ENCODE measurements around the gene ZBTB7B.

Gene ZBTB7B

GRCh38 chr1:155002464-155003226 lies at the start of gene ZBTB7B:
Gene ZBTB7B, plus strand, starts transcription at chr1:155002802. Its CDS starts 11,859 bp downstream, at chr1:155014661.
- in situ Hi-C loops (cut with HindIII; ENCODE audit: low sequenced_read_pairs): no loop called here

GRCh38 chr1:154953611-154954038 lies 49.0 kb upstream of the ZBTB7B start:
- in situ Hi-C loops (cut with HindIII; ENCODE audit: low sequenced_read_pairs): no loop called here

DNA sequence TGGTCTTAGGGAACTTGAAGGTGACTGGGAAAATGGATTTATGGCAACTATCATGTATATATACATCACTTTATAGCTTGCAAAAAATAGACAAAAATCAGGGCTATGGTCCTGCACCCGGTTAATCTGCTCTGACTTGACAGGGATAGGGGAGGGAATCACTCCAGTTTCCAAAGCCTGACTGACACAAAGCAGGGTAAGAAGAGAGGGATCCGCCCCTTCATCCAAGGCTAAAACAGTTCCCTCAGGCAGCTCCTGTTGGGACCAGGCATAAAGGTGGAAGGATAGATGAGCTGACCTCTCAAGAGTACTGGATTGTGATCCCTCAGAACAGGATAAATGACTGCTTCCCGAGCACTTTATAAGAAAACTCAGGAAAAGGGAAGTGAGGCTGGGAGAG lies 48.1 kb upstream of the ZBTB7B start:
- in situ Hi-C loops (cut with HindIII; ENCODE audit: low sequenced_read_pairs): no loop called here

GRCh38 chr1:154955039-154955717 lies 47.4 kb upstream of the ZBTB7B start:
- in situ Hi-C loops (cut with HindIII; ENCODE audit: low sequenced_read_pairs): no loop called here

- in situ Hi-C loops (cut with HindIII; ENCODE audit: low sequenced_read_pairs): no loop called here
Measured at GRCh38 chr1:154955718-154956543, 46.7 kb upstream of the ZBTB7B start, which contains the start of gene PBXIP1. Gene PBXIP1, minus strand, starts transcription at chr1:154956099. Its CDS starts 2,378 bp downstream, at chr1:154953721.

GRCh38 chr1:154956544-154956941 lies 46.1 kb upstream of the ZBTB7B start:
- in situ Hi-C loops (cut with HindIII; ENCODE audit: low sequenced_read_pairs): no loop called here

DNA sequence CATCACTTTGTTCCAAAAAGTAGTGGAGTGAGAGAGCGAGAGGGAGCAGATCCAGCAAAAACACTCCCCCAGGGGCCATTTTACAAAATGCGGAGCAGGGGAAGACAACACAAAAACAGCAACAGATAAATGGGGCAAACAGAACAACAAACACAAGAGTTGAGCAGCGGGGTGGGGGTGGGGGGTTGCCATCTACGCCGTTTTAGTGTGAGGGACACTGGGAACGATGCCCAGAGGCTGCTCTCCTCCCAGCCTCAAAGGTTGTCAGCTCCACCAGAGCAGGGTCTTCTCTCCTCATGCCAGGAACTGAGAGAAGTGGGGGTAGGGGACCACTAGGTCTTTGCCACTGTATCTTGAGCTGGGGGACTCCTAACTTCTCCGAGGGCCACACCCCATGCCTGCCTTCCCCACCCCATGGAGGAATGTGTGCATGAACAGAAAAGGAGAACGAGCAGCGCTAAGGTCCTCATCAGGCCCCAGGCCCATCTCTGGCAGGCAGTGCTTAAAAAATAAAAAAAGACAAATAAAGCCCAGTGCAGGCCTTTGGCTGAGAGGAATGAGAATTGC lies 45.4 kb upstream of the ZBTB7B start:
- in situ Hi-C loops (cut with HindIII; ENCODE audit: low sequenced_read_pairs): no loop called here

DNA sequence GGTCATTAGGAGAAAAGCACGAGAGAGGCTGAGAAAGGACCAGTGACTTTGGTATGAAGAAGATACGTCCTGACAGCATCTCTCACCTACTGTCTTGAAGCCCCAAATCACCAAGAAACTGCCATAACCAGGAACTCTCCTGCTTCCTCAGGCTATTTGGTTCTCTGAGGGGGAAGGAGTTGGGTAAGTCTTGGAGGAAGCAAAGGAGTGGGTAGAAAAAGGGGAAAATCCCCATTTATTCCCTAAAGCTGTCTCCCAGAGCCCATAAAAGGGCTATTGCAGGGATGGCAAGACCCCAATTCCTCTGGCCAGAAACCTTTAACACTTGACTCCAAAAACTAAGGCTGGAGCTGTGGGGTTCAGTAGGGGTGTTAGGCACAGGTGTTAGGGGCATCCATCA lies 44.6 kb upstream of the ZBTB7B start:
- in situ Hi-C loops (cut with HindIII; ENCODE audit: low sequenced_read_pairs): no loop called here

- in situ Hi-C loops (cut with HindIII; ENCODE audit: low sequenced_read_pairs): no loop called here
Measured at GRCh38 chr1:154958681-154959425, 43.7 kb upstream of the ZBTB7B start.

GRCh38 chr1:154959426-154959780 lies 43.2 kb upstream of the ZBTB7B start:
- in situ Hi-C loops (cut with HindIII; ENCODE audit: low sequenced_read_pairs): no loop called here

GRCh38 chr1:154960446-154961136 lies 42.0 kb upstream of the ZBTB7B start:
- in situ Hi-C loops (cut with HindIII; ENCODE audit: low sequenced_read_pairs): no loop called here

DNA sequence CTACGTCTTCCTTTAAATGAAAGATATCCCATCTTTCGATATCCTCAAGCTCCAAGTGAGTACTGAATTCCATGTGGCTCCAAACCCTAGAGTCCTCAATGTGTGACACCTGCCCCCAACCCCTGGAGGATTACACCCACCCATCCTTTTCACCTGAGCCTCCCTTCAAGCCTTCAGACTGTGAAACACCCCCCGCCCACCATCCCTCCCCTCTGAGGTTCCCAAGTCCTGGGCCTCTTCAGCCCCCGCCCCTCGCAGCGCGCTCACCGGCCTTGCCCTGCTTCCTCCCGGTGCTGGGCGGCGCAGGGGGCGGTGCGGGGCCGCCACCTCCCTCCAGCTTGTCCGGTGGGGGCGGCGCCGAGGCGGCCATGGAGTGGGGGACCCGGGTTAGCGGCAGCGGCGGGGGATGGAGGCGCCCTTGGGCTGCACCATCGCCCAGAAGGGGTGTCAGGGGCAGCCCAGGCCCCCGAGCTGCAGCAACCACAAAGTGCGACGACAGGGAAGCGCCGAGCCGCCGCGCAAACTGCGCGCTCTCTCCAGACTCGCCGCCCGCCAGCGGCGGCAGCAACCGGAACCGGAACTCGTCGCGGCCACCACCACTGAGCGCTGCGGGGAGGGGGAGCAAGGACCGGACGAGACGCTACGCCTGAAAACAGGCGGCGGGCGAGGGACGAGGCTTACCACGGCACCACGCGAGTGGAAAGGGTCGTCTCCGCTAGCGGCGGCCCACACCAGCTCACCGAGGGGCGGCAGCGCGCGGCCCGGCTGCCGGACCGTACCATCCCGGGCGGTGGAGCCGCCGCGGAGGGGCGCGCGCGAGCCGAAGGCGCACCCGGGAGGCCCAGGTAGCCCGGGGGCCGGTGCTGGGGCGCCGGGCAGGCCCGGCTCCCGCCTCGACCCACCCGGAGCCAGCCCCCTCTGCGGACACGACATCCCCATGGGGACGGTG lies 41.1 kb upstream of the ZBTB7B start, which contains the start of gene PYGO2:
Gene PYGO2, minus strand, starts transcription at position 576 of the 949 bp plus-strand sequence. Its CDS starts 206 bp downstream, at position 370.
- in situ Hi-C loops (cut with HindIII; ENCODE audit: low sequenced_read_pairs): no loop called here

GRCh38 chr1:154962156-154962749 lies 40.3 kb upstream of the ZBTB7B start:
- in situ Hi-C loops (cut with HindIII; ENCODE audit: low sequenced_read_pairs): no loop called here

DNA sequence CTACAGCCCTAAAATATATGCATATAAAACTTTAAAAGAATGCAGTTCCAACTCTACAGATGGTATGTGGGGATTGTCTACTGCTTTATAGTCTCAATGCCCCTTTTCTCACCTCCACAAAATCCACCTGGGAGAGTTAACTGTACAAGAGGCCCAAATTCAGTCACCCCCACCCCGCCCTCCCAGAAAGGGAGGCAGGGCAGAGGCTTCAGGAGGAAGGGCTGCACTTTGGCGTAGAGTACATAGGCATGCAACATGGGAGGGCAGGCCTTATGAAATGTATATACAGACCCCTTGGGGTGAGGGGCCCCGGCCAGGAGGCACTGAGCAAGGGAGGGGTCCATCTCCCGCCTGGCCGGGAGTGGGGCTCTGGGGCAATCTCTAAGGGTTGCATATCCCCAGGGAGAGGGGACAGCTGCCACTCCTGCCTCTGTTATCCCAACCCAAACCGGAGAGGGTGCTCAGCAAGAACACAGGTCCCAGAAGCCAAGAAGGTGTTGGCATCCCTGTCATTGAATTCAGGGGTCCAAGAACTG lies 39.7 kb upstream of the ZBTB7B start:
- in situ Hi-C loops (cut with HindIII; ENCODE audit: low sequenced_read_pairs): no loop called here

DNA sequence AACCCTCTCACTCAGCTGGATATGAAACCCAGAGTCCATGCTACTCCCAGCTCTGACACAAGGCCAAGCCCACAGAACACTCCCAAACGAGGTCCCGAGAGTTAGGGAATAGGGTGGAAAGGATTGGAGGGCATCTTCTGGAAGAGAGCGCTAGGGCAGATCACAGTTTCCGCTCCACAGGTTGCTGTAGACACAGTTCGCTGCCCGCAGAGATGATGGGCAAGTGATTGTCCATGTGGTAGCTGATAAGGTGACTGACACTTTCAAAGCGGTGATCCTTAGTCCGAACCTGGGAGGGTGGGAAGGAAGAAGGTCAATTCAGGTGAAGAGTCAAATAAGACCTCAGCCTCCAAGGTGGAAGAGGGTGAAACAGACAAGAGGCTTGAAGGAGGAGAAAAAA lies 39.0 kb upstream of the ZBTB7B start:
- in situ Hi-C loops (cut with HindIII; ENCODE audit: low sequenced_read_pairs): no loop called here

DNA sequence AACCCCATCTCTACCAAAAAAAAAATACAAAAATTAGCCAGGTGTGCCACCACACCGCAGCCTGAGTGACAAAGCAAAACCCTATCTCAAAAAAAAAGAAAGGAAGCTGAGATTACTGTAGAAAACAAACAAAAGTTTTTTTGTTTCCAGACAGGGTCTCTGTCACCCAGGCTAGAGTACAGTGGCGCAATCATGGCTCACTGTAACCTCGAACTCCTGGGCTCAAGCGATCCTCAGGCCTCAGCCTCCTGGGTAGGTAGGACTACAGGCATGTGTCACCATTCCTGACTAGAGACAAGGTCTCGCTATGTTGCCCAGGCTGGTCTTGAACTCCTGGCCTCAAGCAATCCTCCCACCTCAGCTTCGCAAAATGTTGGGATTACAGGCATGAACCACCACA lies 38.2 kb upstream of the ZBTB7B start:
- in situ Hi-C loops (cut with HindIII; ENCODE audit: low sequenced_read_pairs): no loop called here

DNA sequence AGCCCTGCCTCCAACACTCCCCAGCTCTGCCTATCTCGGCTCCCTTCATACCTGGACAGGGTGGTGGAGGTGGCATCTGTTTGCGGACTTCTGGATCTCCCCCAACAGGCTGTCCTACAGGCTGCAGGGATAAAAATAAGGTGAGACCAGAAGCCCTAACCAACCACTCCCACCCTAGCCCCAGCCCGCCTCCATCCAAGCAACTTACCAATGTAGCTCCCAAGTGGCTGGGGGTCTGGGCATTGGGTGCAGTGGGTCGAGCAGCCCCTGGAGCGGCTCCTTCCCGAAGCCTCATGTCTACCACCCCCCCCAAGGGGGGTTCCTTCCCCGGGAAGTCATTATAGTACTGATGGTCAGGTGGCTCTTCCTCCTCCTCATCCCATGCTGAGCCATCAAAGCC lies 36.5 kb upstream of the ZBTB7B start:
- in situ Hi-C loops (cut with HindIII; ENCODE audit: low sequenced_read_pairs): no loop called here

All from DLD1 (cell line).